Spinal cord (tissue), 10 donors: Measurements from ENCODE around the gene ACVRL1. TPM values are rescaled to one million over a fixed set of nuclear protein-coding genes. Genes with fewer than 3 reads are reported as not detected.

Experiments used
- DNase-seq, 6 donors: peaks; one replicate each; pipeline versions ENCODE4 v3.0.0 to v3.0.0-alpha.2; 2013 to 2015; ENCODE audit warnings: low spot score in 6 of 6, low read depth in 4 of 6
- H3K27ac ChIP-seq: one replicate; pipeline ENCODE4 v1.5.1; 2013; ENCODE audit warnings: low read depth, low read length, control low read depth
- H3K27me3 ChIP-seq: one replicate; pipeline ENCODE4 v1.6.1; 2013; ENCODE audit warnings: low read length; ENCODE audit not compliant: control insufficient read depth, insufficient read depth
- H3K36me3 ChIP-seq: one replicate; pipeline ENCODE4 v1.6.1; 2013; ENCODE audit warnings: low read length; ENCODE audit not compliant: control insufficient read depth, insufficient read depth
- H3K4me1 ChIP-seq: one replicate; pipeline ENCODE4 v1.6.1; 2013; ENCODE audit warnings: low read length; ENCODE audit not compliant: control insufficient read depth, insufficient read depth
- H3K4me3 ChIP-seq: one replicate; pipeline ENCODE4 v1.5.1; 2013; ENCODE audit warnings: low read depth, low read length, control low read depth
- H3K9me3 ChIP-seq: one replicate; pipeline ENCODE4 v1.6.1; 2013; ENCODE audit warnings: low read length; ENCODE audit not compliant: control insufficient read depth, insufficient read depth
- WGBS: methylation state at CpG from one replicate; pipeline ENCODE4 v1.1.5; 2013; ENCODE audit warnings: missing lambda C conversion rate; ENCODE audit not compliant: insufficient coverage; 5-methylcytosine and 5-hydroxymethylcytosine counted together
- polyA plus RNA-seq, 2 donors: library from polyadenylated mRNA; unstranded; fragments of 120-200 nt; gene quantifications; one replicate each; pipeline ENCODE4 v1.2.1, GENCODE V29; 2013; ENCODE audit not compliant: insufficient read length in 2 of 2
- total RNA-seq, 2 donors: library from RNA; depleted of rRNA in 1 of 2; stranded (reverse); fragments of 120-200 nt in 1 of 2; fragments of >200 nt in 1 of 2; gene quantifications; one replicate each; pipeline versions ENCODE4 v1.2.3 to v1.2.4, GENCODE V29; 2013 to 2014
- donor health status: healthy.

The ACVRL1 gene
- total and polyA plus RNA-seq, 4 donors = 8.4 to 55.7 (median 17.0) TPM

DNA sequence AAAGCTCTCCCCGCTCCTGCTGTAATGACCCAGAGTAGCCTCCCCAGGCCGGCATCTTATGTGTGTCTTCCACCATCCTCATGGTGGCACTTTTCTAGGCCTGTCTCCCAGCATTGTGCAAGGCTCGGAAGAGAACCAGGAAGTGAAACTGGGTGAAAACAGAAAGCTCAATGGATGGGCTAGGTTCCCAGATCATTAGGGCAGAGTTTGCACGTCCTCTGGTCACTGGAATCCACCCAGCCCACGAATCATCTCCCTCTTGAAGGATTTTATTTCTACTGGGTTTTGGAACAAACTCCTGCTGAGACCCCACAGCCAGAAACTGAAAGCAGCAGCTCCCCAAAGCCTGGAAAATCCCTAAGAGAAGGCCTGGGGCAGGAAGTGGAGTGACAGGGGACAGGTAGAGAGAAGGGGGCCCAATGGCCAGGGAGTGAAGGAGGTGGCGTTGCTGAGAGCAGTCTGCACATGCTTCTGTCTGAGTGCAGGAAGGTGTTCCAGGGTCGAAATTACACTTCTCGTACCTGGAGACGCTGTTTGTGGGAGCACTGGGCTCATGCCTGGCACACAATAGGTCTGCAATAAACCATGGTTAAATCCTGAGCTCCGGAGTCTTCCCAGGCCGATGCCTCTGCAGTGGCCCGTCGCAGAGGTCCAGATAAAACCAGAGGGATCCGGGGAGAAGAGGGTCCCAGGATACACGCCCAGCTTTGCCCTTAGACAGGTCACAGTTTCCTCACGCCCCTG, 15.6 kb downstream of the ACVRL1 start:
- Histone ChIP-seq H3K4me3 (no peak overlapping the region), H3K27me3 (peaks cover 2% of the 10 kb centered on the region), H3K4me1 (peaks cover 27% of the 10 kb centered on the region), H3K36me3 (no peaks in the 10 kb centered on the region), H3K9me3 (no peaks in the 10 kb centered on the region), H3K27ac (no peak overlapping the region)
- peak in 1 of 6 donors; percentile 29 for DNase-seq
- 60% methylated on average over 13 of the region's 16 CpGs for WGBS

- no peak overlapping the region for H3K27ac ChIP-seq
- peak overlapping the region; percentile 9 for H3K4me3 ChIP-seq
- H3K27me3 ChIP-seq = peaks cover 2% of the 10 kb centered on the region
- no peaks in the 10 kb centered on the region for H3K9me3 ChIP-seq
- DNase-seq = peak in 1 of 6 donors; percentile 27
- 33% methylated on average over 27 of the region's 31 CpGs for WGBS
- peaks cover 26% of the 10 kb centered on the region for H3K4me1 ChIP-seq
- no peaks in the 10 kb centered on the region for H3K36me3 ChIP-seq
Observed at GRCh38 chr12:51923506-51924365, 16.4 kb downstream of the ACVRL1 start.

DNA sequence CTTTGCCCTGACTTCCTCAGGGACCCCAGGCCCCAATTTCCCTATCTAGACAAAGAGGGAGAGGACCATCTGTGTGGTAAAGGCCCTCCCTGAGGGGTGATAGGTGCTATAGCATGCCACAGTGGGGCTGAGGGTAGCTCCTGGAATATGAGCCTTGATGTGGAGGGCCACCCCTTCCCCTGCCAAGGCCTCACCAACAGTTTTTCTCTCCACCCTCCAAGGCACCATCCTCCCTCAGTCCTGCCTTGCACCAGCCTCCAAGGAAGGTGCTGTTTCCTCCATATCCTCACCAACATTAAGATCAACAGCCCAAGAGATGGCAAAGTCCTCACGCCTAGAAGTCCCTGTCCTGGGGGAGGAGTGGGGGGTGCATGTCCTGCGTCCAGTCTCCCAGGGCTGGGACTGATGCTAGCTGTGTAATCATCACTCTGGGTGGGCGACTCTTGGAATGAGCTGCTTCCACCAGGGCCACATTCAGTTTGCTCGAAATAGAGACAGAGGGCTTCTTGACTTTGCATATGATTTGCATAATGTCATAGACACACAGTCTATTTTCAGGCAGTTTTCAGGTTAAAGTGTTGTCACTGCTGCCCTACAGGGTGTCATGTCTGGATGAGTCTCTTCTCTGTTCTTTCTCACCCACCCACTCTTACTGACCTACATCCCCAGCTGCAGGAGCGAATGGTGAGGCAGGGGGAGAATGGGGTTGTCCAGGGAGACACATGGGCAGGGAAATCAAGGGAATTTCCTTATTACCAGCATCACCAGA, 17.4 kb downstream of the ACVRL1 start:
- 83% methylated on average over 2 of the region's 5 CpGs for WGBS
- Histone ChIP-seq H3K4me3 (no peak overlapping the region), H3K36me3 (no peaks in the 10 kb centered on the region), H3K4me1 (peaks cover 26% of the 10 kb centered on the region), H3K9me3 (no peaks in the 10 kb centered on the region), H3K27me3 (peaks cover 2% of the 10 kb centered on the region), H3K27ac (no peak overlapping the region)
- DNase-seq = no peak

DNA sequence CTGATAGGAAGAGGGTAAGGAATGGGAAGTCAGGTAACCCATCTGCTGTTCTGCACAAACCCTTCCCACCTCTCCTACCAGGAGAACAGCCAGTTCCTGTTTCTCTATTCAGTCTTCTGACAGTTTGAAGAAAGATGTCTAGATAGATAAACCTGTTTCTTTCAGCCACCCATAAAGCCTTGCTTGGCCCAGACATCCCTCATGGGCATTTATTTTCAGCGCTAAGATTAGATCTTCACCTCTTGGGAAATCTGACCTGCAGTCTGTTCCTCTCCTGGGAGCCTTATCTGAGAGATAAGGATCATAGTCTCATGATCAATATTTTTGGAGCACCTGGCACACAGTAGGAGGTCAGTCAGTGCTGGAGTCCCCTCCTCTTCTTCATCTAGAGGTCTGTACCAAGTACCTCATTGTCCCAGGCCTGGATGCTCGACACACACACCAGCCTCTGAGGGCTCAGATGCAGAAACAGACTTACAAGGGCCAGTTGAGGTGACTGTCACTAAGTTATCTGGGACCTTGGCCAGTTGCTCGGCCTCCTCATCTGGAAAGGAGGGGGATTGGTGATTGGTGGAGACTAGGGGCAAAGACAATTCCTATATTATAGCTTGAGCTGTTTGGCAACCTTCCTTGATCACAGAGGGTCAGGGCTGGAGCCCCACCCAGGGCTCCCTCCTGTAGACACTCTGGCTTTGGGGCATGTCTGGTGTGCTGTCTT, 18.2 kb downstream of the ACVRL1 start:
- peaks cover 2% of the 10 kb centered on the region for H3K27me3 ChIP-seq
- peaks cover 26% of the 10 kb centered on the region for H3K4me1 ChIP-seq
- WGBS = 92% methylated on average over 3 of the region's 3 CpGs
- no peak overlapping the region for H3K4me3 ChIP-seq
- H3K27ac ChIP-seq = no peak overlapping the region
- no peaks in the 10 kb centered on the region for H3K9me3 ChIP-seq
- no peak for DNase-seq
- H3K36me3 ChIP-seq = no peaks in the 10 kb centered on the region

GRCh38 chr12:51926064-51926632, 18.8 kb downstream of the ACVRL1 start:
- WGBS = 100% methylated on average over 4 of the region's 8 CpGs
- Histone ChIP-seq H3K36me3 (no peaks in the 10 kb centered on the region), H3K9me3 (no peaks in the 10 kb centered on the region), H3K4me1 (peaks cover 23% of the 10 kb centered on the region), H3K27ac (no peak overlapping the region), H3K27me3 (peaks cover 2% of the 10 kb centered on the region), H3K4me3 (no peak overlapping the region)
- DNase-seq = no peak

GRCh38 chr12:51926718-51927117, 19.4 kb downstream of the ACVRL1 start:
- no peak overlapping the region for H3K4me3 ChIP-seq
- H3K36me3 ChIP-seq = no peaks in the 10 kb centered on the region
- H3K27me3 ChIP-seq = peaks cover 2% of the 10 kb centered on the region
- DNase-seq = no peak
- no peak overlapping the region for H3K27ac ChIP-seq
- peaks cover 17% of the 10 kb centered on the region for H3K4me1 ChIP-seq
- 100% methylated on average over 1 of the region's 2 CpGs for WGBS
- no peaks in the 10 kb centered on the region for H3K9me3 ChIP-seq

- H3K4me3 ChIP-seq = no peak overlapping the region
- DNase-seq = peak in 2 of 6 donors; percentile 38 to 77
- no peaks in the 10 kb centered on the region for H3K36me3 ChIP-seq
- 80% methylated on average over 1 of the region's 5 CpGs for WGBS
- H3K27ac ChIP-seq = no peak overlapping the region
- no peaks in the 10 kb centered on the region for H3K4me1 ChIP-seq
- no peaks in the 10 kb centered on the region for H3K27me3 ChIP-seq
- no peaks in the 10 kb centered on the region for H3K9me3 ChIP-seq
Observed at GRCh38 chr12:51932218-51933076, 25.1 kb downstream of the ACVRL1 start.

DNA sequence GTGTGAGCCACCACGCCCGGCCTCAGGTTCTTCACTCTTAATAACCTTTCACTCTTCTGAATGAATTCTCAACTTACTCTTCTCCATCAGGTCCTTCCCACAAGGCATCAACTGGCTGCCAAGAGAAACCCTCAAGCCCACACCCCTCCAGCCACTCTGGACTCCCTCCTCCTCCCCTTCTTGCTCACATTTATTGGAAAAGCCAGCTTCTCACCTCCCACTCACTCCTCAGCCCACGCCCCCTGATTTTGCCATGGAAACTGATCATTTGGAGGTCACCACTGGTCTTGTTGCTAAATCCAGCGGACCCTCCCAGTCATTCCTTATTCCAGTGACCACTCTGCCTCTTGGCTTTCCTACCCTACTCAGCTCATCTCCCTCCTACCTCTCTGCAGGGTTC, 26.8 kb downstream of the ACVRL1 start:
- Histone ChIP-seq H3K4me3 (no peak overlapping the region), H3K27ac (no peak overlapping the region), H3K36me3 (no peaks in the 10 kb centered on the region), H3K9me3 (no peaks in the 10 kb centered on the region), H3K4me1 (peaks cover 6% of the 10 kb centered on the region), H3K27me3 (no peaks in the 10 kb centered on the region)
- WGBS = 95% methylated on average over 4 of the region's 4 CpGs
- DNase-seq = no peak
